HG02763 (cell line): ENCODE results near the gene LIN28A.

ENCODE experiments used
- ATAC-seq: cut with Tn5 transposase; IDR thresholded peaks from one replicate; pipeline ENCODE4 v1.9.1; 2021; ENCODE audit warnings: mild to moderate bottlenecking, moderate library complexity; ENCODE audit not compliant: unreplicated experiment

LIN28A gene

DNA sequence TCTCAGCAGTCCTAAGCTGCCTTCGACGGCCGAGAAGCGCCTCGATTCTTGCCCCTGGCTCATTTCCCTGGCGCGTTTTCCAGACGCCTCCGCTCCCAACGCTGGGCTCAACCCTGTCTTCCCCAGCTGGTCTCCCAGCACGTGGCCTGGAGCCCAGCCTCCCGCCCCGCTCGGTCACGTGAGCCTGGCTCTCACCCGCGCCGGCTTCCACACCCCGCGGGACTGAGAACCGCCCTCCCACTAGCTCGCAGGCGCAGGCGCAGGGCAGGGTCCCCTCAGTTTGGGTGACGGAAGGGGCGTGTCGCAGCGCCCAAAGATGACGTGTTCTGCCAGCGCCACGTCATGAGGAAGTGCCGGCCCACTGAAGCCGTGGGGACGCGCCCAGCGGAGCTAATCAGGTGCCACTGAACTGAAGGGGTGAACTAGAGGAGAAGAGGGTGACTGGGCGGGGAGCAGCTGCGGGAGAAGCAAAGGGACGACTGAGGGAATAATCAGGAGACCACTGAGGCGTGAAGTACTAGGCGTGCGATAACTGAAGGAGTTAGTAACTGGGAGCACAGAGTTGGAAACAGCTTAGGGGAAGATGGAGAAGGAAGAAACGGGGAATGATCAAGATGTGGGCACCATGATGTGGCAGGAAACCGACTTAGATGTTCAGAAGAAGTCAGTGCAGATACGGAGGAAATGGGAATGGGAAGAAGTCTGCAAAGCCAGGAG lies 21.5 kb downstream of the LIN28A start, which contains the start of gene DHDDS:
Gene DHDDS (plus strand): TSS at position 343 of the 717 bp plus-strand sequence. CDS start 625 bp downstream, outside the sequence.
- peak; percentile 95 for ATAC-seq

GRCh38 chr1:26432793-26433192 lies 22.2 kb downstream of the LIN28A start:
- ATAC-seq = no peak

GRCh38 chr1:26434161-26434752 lies 23.6 kb downstream of the LIN28A start:
- ATAC-seq = no peak

GRCh38 chr1:26438041-26438440 lies 27.4 kb downstream of the LIN28A start:
- ATAC-seq = no peak

GRCh38 chr1:26440259-26440658 lies 29.6 kb downstream of the LIN28A start:
- ATAC-seq = no peak

DNA sequence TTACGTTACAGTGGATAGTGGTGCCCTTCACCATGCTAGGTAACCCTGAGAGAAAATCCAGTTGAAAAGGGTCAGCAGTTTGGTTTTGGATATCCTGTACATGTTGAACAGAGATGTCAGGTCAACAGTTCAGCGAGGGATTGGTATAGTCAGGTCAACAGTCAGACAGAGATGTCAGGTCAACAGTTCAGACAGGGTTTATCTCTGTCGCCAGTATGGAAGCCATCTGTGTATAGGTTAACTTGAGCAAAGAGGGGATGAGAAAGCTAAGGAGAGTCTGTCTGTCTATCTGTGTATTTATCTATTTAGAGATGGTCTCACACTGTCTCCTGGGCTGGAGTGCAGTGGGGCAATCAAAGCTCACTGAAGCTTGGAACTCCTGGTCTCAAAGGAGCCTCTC lies 39.3 kb downstream of the LIN28A start:
- no peak for ATAC-seq

GRCh38 chr1:26450908-26451307 lies 40.3 kb downstream of the LIN28A start:
- ATAC-seq = no peak

- no peak for ATAC-seq
Observed at GRCh38 chr1:26452459-26453183, 42.0 kb downstream of the LIN28A start.

- ATAC-seq = no peak
Observed at GRCh38 chr1:26459148-26459547, 48.5 kb downstream of the LIN28A start.

DNA sequence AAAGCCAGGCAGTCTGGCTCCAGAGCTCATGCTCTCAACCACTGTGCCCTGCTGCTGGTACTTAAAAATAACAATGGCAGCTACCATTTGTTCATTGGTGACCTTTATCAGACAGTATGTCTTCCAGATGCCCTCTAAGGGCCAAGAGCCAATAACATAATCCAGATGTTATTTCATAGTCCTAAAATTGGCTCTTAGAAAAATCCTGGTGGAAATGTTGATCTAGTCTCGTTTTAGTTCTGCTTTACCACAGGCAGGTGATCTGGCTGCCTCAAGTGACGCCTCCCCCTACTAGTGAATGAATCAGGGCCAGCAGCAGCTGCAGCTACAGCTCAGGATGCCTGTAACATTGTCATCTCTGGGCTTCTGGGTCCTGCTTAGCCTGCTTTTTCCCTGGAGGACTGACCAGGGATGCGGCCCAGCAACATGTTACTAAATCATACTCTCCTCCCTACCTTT lies 49.0 kb downstream of the LIN28A start:
- no peak for ATAC-seq

GRCh38 chr1:26468911-26469310 lies 58.3 kb downstream of the LIN28A start:
- ATAC-seq = no peak

- ATAC-seq = no peak
Observed at GRCh38 chr1:26469558-26469957, 58.9 kb downstream of the LIN28A start.

DNA sequence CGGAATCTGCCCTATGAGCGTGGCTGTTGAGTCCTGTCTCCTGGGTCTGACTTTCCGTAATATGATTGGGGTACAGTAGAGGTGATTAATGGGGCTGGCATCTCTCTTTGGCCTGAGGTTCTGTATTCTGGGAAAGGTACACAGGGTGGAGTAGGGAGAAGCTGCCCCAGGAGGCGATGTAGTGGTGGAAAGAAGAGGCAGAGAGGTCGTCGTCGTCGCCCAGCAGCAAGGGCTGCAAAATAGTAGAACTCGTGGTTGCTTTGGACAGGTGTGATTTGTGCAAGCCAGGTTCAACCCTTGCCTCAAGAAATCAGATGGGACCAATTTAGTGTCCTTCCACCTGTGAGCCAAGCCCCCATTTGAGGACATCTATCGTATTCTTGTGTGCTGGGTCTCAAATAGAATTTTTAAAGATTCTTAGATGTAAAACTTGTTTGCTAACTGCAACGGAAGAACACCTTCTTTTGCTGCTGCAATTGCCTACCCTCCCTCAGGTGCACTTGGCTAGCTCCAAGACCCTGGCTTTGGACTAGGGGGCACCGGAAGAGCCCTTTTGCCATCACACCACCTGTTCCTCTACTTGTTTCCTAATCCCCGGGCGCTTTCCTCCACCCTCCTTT lies 60.4 kb downstream of the LIN28A start:
- ATAC-seq = no peak

GRCh38 chr1:26471498-26472319 lies 61.1 kb downstream of the LIN28A start:
- ATAC-seq = no peak

GRCh38 chr1:26472320-26472900 lies 61.8 kb downstream of the LIN28A start, which contains the start of gene HMGN2:
TSS of gene HMGN2 (plus strand) at chr1:26472440. CDS start at chr1:26472613, 173 bp downstream.
- peak; percentile 46 for ATAC-seq

- ATAC-seq = peak; percentile 74
Observed at GRCh38 chr1:26472901-26473845, 62.6 kb downstream of the LIN28A start.

- ATAC-seq = no peak
Observed at GRCh38 chr1:26474818-26475217, 64.2 kb downstream of the LIN28A start.

DNA sequence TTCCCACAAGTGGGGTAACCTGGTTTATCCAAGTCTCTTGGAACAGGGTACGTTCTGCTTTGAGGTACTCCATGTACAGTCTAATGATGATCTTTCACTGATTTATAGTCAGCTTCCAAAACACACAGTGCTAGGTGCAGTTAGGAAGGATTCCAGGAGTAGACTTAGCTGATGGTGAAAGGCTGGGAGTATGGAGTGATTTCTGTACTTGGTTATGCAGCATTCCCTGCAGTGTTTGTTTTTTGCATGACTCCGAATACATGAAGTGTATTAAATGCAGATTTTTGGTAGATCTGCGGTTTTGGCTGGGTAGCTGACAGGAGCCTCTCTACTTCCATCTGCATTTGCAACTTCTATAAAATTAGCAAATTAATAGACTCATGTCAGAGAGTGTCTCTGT lies 65.4 kb downstream of the LIN28A start:
- no peak for ATAC-seq

DNA sequence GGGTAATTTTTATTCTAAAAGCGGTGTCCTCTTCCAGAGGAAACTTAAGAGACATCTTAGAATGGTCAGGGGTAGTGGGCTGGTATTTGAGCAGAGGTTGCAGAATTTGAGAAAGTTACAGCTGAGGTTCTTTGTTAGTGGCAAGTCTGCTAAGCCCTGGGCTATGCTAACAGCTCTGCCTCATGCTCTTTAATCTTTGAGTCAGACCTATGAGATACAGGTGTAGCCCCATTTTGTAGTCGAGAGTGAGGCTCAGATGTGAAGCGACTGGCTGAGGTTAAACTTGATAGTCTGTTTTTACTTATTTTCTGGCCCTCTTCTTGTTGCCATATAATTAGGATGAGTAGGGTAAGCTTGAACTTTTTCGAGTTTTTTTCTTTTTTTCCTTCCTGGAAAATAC lies 66.3 kb downstream of the LIN28A start:
- no peak for ATAC-seq
